GM18951 (cell line): ENCODE data around the gene SLITRK1.

Experiments used
- POLR2A ChIP-seq: IDR thresholded peaks from 4 replicates; pipeline ENCODE4 v1.6.1; 2011; ENCODE audit warnings: mild to moderate bottlenecking; ENCODE audit not compliant: insufficient read length, insufficient read depth; ENCODE audit errors: extremely low read depth
- in situ Hi-C: fragments of 300-500 bp; cut with MboI; formaldehyde crosslinking; loops from one replicate; pipeline ENCODE4 v1.12.0; 2022; ENCODE audit warnings: low sequenced_read_pairs, mixed read lengths, inconsistent platforms; ENCODE audit not compliant: unreplicated experiment

The SLITRK1 gene

DNA sequence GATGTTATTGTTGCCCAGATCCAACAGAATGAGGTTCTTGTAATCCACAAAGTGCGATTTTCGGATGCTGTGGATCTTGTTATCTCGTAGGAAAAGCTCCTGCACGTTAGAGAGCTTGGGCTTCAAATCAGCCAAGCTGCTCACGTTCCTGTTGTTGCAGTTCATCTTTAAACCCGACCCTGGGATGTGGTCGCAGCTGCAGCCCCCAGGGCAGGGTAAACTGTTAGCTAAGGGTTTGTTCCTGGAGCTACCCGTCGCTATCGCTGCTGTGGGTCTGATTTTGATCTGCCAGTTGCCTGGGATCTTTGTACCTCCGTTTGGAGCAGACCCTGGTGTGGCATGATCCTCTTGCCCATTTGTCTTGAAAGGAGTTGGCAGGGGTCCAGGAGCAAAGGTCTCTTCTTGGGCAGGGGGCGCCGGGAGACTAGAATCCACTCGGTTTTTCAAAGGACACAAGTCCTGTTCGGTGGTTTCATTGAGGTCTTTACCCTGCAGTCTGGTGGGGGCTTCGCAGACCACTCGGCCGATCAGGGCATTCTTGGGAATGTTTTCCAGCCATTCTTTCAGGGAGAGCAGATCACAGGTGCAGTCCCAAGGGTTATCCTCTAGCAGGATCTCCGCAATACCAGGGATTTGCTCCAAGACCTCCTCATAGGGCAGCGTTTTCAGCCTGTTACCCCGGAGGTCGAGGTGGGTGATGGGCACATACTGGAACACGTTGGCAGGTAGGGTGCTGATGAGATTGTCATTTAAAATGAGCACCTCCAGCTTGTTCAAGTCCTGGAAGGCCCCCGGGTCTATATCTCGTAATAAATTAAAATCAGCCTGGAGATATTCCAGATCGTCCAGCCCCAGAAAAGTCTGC is 1.8 kb downstream of the SLITRK1 start:
- no peak for TF ChIP-seq POLR2A
- in situ Hi-C loops, result no loop called here

DNA sequence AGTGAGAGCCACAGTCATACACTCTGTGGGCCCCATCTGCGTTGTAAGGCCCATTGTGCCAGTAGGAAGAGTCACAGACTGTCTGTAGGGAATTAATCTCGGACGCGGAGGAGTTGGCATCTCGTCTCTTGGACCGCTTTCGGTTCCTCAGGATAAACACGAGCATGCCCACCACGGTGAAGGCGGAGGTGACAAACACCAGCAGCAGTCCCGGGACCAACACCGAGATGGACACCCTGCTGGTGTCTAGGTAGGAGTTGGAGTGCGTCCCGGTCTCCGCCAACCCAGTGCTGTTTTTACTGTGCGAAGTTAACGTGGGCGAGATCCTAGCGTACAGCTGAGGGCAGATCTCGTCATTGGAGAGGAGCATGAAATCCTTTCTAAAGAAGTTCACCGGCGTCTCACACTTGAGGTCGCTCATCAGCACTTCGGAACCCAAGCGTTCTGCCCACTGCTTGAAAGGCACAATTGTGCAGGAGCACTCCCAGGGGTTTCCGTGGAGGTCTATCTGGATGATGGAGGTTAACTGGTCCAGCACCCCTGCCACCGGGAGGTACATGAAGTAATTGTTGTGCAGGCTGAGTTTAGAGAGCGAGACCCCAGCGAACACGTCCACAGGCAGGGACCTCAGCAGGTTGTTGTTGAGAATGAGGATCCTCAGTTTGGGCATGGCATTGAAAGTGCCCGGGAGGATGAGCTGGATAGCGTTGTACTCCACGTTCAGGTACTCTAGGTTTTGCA is 2.7 kb downstream of the SLITRK1 start:
- TF ChIP-seq POLR2A, result no peak
- in situ Hi-C loops, result no loop called here

DNA sequence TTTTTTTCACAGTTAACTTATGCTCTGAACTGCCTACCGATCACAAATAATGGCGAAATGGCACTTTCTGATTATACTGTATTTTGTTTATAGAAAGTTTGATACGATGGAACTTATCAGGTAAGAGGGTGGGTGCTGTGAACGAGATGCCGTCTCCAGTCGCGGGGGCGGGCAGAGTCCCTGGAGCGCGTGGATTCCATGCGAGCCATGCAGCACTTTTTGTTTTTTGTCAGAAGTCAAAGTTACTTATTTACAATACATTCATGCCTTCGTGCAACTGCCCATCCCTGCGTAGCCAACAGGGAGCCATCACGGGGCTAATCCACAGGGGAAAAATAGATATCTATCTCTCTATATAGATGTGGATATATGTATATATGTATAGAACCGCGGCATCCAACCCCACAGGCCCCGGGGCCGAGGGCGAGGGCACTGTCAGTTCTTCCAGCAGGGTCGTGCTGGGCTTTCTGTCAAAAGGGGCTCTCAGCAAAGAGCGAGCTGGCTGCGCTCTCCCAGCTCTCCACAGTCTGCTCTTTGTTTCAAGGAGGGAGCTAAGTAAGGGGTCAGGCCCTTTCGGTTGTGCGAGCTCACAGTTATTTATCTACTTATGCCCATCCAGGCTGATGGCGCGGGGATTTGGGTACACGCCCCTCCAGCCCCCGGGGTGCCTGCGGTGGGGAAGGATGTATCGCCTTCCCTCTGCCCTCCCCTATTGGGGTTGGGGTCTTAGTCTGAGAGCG is 3.4 kb downstream of the SLITRK1 start:
- in situ Hi-C loops, result no loop called here
- no peak for TF ChIP-seq POLR2A

DNA sequence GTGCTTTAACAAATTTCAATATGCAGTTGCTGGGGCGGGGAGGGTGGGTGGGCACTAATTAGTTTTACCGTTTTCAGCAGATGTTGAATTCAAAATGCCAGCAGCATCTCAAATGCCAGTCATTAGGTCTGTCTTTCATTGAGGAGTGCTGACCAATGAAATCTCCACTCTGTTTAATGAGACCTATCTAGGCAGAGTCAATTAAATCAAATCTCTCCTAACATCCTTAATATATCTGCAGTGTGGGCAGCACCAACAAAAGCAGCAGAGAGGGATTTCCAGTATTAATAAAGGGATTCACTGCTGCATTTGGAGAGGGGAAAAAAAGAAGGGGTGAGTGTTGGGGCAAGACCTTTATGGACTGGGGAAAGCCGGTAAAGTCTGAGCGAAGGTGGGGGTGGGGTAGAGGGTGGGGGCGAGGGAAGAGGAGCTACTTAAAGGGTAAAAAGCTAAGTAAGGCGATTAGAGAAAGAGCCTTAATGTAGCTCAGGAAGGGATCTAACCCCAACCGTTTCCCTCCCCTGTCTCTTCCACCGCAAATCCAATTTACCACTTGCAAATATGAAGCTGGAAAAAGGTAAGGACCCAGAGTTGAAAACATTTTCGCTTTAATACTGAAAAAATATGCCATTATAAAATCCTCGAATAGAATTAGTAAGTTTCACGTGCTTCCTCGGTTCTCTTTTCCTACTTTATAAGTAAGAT is 4.5 kb downstream of the SLITRK1 start:
- TF ChIP-seq POLR2A, result no peak
- in situ Hi-C loops, result no loop called here

DNA sequence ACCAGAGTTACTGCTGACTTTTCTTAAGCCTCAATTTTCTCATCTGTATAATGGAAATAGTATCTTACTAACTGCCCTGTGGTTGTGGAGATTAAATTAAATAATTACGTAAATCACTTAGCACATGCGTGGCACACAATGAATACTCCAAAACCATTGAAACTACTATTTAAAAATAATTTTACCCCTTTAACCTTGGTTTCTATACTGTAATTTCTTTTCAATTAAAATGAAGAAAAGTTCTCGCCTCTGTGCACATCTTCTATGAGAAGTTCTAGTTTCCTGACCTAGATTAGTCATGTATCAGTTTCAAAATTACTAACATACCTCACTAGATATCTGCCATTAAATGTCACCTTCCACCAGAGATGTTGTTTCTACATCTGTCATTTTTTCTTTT is 5.7 kb downstream of the SLITRK1 start:
- in situ Hi-C loops, result no loop called here
- no peak for TF ChIP-seq POLR2A

DNA sequence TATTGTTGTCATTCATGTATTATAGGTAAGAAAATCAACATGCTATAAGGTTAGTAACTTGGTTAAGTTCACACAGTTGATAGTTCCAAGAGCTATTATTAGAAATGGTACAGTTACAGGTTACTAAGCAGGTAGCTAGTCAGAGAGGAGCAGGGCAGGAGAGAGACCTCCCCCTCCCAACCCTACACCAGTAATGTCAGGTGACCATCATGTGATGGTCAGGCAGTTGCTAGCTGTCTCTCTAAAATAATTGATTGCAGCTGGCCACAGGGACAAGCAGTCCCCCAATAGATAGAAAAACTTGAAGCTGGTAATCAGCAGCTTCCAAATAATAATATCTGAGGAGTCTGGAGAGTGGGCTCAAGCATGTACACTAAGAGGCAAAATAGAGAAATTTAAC is 14.6 kb downstream of the SLITRK1 start:
- TF ChIP-seq POLR2A, result no peak
- in situ Hi-C loops, result no loop called here

DNA sequence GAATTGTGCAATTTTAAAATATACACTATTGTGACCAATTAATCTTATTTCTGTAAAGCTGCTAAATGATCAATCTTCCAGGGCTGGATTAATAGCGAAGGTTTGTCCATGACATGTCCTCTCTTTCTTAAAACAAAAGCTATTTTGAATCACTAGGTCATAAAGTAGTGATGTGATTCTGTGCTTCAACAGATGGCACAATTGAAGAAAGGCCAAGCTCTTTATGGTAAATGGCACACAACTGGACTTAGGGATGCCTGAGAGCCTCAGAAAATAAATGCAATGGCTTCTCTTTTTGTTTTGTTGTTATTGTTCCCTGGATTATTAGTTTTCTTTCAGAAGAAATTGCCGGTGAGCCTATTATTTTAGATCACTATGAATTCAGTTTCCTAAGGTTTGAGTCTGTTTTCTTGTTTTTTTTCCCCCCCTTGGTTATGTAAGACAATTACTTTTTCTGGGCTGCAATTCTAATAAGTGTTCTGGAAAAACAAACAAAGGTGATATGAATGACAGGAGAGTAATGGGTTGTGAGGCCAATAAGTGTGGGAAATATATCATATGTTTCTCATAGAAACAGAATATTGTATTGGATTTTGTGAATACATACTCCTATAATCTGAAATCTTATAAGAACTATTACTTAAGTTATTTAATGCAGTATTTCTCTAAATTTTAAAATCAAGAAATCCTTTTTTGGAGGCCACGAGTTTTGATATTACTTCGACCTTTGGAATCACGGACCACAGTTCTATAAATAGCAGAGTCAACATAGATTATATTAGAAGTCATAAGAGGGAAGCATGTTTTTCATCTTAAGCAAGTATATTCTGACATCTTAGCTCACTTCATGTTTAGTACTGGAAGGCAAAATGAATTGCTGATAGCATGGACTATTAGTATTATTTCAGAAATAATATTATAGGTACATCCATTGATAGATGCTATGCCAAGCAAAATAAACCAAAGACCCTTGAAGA is 16.8 kb downstream of the SLITRK1 start:
- no peak for TF ChIP-seq POLR2A
- in situ Hi-C loops, result no loop called here

- TF ChIP-seq POLR2A, result no peak
- in situ Hi-C loops, result no loop called here
Observed at GRCh38 chr13:83853771-83854170, 28.5 kb downstream of the SLITRK1 start.

GRCh38 chr13:83845106-83845505 is 37.2 kb downstream of the SLITRK1 start:
- TF ChIP-seq POLR2A, result no peak
- in situ Hi-C loops, result no loop called here

GRCh38 chr13:83839146-83839545 is 43.1 kb downstream of the SLITRK1 start:
- no peak for TF ChIP-seq POLR2A
- in situ Hi-C loops, result no loop called here

- in situ Hi-C loops, result no loop called here
Observed at GRCh38 chr13:83831796-83832195, 50.5 kb downstream of the SLITRK1 start.

GRCh38 chr13:83829810-83830209 is 52.5 kb downstream of the SLITRK1 start:
- in situ Hi-C loops, result no loop called here
- TF ChIP-seq POLR2A, result no peak

More at GRCh38 chr13:83831796-83832195, 50.5 kb downstream of the SLITRK1 start:
- no peak for TF ChIP-seq POLR2A
